HL-60/S4 (cell line): ENCODE results near the gene DAAM1.

Experiments
- in situ Hi-C: fragments of 300-500 bp; cut with MboI; formaldehyde crosslinking; loops from 2 replicates; pipeline ENCODE4 v1.14.3; 2022; ENCODE audit warnings: low sequenced_read_pairs

Gene DAAM1

DNA sequence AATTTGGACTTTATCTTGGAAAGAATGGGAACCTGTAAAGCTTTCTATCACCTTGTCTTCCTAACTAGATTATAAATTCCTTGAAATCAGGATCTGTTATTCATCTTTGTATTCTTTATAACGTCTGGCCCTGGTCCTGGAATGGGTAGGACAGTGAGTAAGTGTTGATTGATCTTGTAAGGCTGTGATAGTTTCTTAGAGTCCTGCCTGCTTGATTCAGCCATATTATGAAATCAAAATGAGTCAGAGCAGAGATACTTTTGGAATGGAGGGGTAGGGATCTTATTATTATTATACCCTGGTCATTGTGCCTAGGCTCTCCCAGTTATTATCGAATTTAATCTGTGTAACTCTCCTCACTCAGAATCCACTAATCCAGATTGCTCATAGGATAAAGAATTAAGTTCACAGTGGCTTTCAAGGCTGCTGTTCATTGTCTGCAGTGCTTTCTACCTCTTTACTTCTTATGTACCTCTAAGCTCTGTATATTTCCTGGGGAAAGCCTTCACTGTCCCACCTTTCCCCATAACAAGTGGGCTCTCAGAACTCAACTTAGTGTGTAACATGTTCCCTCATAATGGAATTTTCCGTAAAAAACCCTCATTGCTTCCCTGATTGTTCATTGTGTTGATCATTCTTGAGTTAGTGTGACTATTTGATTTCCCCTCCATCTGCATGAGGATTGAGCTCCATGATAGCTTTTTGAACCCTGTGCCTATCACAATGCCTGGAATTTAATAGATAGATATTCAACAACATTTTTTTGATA lies 93.3 kb downstream of the DAAM1 start:
- in situ Hi-C loops: no loop called here

DNA sequence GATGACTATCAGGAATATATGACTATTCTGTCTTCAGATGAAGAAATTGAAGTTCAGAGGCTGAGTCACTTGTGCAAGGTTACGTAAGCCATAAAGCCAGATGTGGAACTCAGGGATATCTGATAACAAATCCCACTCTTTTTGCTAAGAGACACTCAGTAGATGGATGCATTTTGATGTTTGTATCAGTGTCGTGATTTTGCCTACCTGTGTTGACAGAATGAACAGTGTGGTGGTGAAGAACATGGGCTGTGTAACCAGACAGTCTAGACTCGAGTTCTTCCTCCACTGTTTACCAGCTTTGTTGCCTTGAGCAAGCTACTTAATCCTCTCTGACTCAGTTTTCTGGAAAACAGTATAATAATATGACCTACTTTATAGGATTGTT lies 93.9 kb downstream of the DAAM1 start:
- in situ Hi-C loops: no loop called here

DNA sequence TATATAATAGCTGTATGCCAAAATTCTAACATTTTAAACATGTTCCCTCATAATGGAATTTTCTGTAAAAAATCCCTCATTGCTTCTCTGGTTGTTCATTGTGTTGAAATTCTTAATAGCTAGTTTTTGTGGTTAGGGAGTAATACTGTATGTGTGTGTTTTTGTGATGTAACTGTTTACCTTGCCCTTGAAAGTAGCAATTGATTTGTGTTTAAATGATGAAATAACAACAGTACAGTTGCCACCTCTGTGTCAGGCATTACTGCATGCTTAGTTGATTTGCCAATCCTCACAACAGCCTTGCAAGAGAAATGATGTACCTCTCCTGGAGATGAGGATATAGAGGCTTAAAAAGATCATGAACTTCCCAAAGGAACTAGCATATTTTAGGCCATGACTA lies 94.9 kb downstream of the DAAM1 start:
- in situ Hi-C loops: no loop called here

DNA sequence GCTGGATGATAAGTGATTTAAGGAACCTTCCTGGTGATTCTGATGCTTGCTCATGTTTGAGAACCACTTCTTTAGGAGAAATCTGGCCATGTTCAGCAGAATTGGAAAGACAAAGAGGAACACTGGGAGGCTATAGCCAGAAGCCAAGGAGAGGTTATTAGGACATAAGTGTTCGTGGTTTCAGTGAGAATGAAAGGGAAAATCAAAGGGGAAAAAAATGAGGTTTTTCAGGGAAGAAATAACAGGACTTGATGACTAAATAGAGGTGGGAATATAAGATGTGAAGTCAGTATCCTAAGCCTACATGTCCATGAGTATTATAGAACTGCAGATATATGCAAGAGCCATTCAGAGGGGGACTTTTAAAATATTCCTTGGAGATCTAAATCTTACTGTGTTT lies 95.6 kb downstream of the DAAM1 start:
- in situ Hi-C loops: no loop called here

DNA sequence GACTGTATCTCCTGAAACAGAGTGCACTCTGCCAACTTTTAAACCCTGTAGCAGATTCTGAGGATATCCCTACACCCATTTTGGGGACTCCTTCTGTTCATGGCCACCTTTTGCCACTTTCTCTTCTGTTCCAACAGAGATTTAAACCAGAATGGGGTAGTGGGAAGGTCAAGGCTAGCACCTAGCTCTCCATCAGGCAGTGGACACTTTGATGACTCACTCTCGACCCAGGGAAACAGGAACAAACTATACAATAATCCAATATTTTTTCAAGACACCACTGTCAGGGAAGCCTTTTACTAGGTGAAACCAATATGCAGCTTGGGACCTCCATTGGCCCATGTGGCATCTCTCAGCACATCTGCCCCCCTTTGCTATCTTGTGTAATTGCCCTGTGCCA lies 103.6 kb downstream of the DAAM1 start:
- in situ Hi-C loops: no loop called here

DNA sequence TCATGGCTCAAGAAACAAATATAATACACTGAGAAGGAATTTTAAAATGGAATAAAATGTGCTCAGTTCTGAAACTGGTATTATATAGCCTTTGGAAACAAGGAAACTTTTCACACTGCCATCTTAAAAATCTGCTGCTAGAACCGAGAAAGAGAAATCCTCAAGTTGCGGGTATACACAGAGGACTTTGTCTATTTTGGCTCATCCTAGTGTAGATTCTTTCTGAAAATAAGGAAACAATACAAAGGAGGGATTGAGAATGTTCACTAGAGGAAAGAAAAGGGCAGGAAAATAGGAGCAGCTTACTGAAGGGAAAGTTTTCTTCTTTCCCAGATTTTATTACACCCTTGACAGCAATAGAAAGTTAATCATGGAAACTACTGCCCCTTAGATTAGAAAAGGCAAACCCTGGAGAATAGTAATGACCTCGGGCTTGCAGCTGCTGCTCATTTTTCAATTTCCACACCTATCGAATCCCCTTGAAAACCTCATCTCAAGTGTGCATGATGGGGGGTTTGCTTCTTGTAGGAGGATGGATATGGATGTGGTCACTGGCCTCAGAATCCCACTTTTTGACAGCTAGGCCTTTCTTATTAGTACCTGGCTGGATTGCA lies 104.6 kb downstream of the DAAM1 start:
- in situ Hi-C loops: no loop called here

DNA sequence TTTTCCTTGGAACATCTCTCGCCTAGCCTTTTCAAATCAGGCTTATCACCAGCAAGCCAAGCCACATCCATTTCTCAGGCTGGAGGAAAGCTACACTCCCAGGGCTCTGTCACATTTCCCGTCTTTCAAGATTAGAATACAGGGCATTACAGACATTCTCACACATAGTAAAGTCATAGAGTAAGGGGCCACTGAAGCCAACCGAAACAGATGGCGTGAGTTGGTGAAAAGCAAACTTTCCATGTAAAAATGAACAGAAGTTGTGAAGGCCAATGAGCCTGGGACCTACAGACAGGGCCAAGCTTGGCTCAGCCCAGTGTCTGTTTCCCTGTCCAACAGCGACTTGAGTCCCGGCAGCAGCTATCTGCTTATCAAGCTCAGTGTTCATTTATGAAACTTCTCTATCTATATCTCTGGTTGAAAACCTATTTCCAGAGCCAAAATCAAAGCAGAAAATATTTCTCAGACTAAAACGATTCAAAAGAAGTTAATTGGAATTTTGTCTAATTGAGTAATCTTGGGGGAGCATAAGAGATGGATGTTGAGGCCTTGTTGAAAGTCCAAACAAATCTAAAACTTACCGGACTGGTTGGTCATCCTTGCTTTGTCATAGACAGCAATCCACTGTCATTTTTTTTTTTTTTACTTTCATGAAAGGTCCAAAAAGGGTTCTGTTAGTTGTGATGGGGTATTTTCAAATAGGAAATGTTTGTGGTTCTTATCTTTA lies 105.6 kb downstream of the DAAM1 start:
- in situ Hi-C loops: no loop called here

DNA sequence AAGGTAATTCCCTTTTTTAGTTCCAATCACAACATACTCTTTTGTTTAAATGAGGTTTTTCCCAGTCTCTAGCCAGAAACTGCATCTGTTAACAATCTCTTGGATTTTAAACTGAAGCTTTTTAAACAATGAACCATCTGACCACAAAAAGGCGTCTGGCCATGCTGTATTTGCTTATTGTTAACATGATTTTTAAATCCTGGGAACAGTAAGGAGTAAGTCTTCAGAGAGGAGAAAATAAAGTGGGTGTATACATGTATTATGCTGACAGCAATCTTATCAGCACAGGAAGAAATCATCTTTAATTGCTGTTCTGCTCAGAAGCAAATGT lies 106.2 kb downstream of the DAAM1 start:
- in situ Hi-C loops: no loop called here

DNA sequence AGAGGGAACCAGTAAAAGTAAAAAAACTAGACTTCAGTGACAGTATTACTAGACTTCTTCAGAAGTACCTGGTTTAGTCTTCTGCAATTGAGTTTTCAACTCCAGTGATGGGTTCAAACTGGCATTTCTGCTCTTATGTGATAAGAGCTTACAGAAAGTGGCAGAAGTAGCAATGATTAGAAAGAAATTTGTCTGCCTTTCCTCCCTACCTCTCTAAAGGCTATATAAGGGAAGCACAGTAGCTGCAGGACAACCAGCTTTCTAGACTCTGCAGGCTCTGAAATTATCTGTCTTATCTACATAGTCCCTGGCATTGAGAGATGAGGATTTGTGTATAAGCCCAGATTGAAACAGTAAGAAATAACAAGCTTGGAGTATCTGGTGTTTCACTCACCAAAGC lies 107.5 kb downstream of the DAAM1 start:
- in situ Hi-C loops: no loop called here

DNA sequence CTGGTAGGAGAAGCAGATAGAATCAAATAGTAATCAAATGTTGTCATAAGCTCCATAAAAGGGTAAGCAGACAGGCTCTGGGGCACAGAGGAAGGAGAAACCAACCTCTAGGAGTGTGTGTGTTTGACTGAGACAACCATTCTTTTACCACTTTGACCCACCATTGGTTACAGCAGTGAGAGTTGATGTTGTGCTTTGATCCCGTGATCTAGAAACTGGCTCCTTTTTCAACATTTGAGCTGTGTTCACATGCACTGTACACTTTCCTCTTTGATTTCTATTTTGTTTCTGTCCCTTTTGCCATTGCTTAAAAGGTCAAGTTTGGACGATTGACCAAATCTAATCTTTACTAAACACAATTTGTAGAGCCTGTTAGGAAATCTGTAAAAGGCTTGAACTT lies 108.0 kb downstream of the DAAM1 start:
- in situ Hi-C loops: no loop called here

DNA sequence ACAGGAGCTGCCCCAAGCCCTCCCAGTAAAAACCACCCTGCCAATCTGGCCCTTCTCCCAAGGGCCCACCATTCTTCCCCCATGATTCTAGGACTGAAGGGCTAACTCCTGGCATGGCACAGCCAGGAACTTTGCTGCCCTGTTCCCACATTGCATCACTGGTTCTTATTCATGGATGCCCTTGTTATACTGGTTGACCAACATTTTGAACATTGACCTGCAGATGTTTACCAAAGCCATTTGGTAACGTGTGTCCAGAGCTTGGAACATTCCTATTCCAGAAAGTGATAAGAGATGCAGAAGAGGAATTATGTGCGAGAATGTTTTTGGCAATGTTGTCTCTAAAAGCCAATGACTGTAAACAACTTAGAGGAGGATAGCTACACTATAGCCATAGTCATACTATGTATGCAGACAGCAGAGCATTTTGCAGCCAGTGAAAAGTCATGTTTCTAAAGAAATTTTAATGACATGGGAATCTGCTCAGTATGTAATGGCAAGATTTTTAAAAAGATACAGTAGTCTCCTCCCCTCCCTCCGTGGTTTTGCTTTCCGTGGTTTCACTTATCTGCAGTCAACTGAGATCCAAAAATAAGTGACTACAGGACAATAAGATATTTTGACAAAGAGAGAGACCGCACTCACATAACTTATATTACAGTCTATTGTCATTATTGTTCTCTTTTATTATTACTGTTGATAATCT lies 108.8 kb downstream of the DAAM1 start:
- in situ Hi-C loops: no loop called here

DNA sequence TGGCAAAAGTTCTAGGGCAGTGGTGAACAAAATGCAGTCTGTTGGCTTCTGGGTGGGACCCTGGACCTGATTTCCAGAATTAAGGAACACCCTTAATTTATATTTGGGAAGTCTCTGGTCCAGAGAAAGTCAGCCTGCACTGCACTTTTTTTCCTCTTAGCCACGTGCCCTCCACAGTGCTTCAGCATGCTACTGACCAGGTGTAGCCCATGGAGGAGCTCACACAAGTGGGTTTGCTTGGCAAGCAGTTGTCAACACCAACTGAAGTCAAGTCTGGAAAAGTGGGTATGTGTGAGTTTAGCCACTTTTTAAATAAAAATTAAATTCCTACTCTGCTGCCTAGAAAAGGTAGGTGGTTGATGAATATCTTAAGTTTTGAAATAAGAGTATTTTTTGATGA lies 111.3 kb downstream of the DAAM1 start:
- in situ Hi-C loops: no loop called here

DNA sequence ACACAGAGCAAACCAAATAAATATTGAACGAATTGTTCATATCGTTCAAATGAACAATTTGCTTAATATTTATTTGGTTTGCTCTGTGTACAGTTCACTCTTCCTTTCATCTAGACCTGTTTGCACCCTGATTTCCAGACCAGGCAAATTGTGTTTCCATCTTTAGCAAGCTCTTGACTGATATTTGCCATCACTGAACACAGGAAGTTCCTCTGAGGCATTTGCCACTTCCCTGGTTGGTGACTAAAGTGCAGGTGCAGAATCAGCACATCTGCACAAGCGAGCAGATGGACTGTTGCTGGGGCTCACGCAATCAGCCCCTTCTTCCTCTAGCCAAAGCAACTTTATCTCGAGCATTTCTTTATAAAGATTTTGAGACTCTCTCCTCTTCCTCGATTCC lies 112.9 kb downstream of the DAAM1 start:
- in situ Hi-C loops: no loop called here

DNA sequence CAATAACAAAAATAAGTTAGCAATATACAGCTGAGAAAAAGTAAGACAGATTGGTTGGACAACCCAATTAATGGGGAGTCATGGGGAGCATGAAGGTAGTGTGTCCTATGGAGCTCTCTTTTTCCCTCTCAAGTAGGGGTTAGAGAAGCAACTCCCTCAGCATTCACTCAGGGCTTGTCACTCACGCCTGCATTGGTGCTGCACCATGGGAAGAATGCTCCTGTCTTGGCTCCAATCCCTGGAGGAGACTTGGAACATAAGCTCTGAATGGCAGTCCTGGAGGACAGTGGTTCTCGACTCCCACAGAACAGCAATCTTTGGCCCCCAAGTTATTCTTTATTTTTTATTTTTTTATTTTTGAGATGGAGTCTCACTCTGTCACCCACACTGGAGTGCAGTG lies 113.8 kb downstream of the DAAM1 start:
- in situ Hi-C loops: no loop called here

DNA sequence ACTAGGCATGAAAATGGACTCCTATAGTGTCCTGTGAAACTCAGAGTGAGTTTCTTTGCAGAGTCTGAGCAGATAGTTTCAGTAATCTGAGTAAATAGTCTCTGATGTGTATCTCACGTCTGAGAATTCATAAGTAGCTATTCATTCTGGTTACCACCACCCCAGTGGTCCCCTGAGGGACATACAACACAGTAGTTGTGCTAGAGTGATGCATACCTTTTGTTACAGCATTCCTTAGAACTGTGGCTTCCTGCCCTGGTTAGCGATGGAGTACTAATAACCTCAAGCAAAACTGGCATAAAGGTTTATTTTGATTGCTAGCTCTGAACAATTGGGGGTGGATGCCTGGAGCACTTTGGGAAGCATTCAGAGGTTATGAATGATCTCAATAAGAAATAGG lies 114.7 kb downstream of the DAAM1 start:
- in situ Hi-C loops: no loop called here

DNA sequence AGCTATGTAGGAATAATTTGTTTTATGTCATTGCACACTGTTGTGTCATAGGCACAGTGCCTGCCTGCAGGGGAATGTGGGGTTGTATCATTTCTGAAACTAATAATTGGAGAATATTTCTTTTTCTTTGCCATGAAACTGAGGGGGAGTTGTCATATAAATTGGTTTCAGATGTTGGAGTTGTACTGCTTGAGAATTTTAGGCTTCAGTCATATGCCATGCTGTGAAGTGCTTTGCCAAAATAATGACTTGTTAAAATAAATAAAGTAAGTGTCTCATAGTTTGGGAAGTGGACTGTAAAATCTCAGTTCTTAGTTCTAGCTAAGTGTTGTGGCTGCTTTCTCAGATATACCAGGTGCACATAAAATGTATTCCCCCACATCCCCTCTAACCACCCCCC lies 116.8 kb downstream of the DAAM1 start:
- in situ Hi-C loops: no loop called here

DNA sequence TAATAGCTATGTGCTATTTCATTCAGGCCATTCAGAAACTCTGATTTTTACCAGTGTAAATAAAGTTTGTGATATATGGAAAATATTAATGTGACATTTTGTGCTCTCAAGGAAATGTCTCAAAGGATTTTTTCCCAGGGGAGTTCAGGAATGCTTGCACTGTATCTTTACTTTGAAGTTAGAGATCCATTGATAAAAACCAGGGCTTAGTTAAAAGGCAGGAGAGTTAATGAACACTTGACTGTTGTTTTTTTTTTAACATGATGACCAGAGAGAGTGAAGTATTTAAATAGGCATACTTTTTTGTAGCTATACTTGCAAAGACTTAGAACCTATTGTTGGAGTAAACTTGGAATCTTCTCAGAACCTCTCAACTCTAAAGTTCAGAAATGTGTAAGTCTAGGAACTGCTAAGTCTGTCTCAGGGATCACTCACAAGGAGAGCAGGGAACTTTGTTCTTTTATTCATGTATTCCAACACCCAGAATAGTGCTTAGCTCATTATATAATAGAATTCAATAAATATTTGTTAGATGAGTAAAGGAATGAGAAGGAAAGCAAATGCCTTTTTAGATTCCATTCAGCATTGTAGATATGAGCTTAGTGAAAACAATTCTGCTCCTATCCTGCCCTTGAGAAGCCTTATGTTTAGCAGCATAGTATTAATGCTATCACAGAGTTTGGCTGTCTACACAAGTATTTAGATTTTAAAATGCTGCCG lies 117.5 kb downstream of the DAAM1 start:
- in situ Hi-C loops: no loop called here

DNA sequence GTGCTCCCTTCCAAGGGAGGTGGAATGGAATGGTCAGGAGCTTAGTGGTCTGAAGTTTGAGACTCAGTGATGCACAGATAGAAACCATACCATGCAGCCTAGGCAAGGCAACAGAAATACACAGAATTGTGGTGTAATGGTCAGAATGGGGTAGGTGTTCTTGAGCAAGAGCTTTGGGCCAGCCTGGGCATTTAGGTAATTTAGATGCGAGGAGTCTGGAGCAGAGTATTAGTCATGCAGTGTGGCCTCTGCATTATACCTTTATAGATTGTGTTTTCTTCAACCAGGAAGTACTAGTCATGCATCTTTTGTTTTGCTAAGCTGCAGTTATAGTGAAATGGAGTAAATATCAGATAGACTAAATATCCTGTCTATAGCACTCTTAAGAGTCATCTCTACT lies 118.3 kb downstream of the DAAM1 start:
- in situ Hi-C loops: no loop called here

DNA sequence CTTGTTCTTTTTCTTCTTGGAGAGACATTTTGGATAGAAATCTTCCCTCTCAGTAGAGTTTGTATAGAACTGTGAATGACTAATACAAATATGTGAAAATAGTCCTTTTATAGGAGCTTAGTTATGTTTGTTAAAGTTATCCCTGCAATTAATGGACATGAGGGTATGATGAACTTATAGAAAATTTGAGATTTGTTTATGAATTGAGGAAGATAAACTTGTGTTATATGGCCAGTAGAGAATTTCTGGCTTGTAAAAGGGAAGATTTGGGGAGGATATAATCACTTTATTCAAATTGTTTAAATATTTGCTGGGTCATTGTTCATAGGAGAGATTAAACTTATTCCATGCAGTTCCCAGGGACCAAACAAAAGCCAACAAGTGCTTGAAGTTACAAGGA lies 119.6 kb downstream of the DAAM1 start:
- in situ Hi-C loops: no loop called here

DNA sequence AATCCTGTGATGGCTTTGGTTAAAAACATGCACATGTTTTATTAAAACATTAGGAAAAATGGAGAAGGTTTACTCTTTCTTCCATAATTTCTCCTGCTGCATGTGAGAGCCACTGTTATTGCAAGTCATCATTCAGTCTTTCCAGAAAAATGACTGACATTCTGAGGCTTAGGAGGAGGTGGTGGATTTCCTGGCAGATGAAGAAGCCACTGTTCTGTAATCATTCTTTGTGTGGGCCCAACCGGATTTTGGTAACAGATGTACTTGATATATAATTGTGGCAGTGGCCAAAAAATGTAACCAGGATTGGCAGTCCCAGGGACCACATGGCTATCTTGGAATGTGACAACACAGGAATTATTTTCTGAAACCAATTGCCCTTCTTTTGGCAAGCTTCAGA lies 120.2 kb downstream of the DAAM1 start:
- in situ Hi-C loops: no loop called here

DNA sequence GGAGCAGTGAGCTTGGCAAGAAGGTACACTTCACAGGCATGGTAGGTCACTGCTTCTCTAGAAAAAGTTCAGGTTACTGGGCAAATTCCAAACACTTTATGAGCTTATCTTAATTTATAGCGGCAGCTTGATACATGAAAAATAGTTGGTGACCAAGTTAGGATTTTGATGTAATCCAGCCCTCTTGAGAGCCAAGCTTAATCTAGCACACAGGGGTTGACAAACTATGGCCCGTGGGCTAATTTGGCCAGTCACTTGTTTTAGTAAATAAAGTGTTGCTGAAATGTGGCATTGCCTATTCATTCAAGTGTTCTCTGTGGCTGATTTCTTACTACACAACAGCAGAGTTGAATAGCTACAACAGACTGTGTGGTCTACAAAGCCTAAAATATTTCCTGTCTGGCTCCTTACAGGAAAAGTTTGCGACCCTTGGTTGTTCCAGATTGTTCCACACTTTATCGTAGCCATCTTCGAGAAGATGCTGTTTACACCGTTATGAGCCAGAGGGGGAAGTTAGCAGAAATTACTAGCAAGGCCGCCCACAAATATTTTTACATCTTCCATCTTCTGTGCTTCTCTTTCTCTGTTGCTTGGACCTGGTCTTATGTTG lies 120.9 kb downstream of the DAAM1 start:
- in situ Hi-C loops: no loop called here
